H1 (cell line): ENCODE results near the gene MCF2L.

Experiments
- CEBPB ChIP-seq: IDR thresholded peaks from 2 replicates; pipeline ENCODE4 v1.6.1; 2012; ENCODE audit warnings: low read depth, low read length
- EGR1 ChIP-seq: IDR thresholded peaks from 2 replicates; pipeline ENCODE4 v1.6.1; 2011; ENCODE audit warnings: low read depth, low read length, borderline replicate concordance
- EZH2 ChIP-seq: fragments of 200-600 bp; sonication (generic); IDR thresholded peaks from 2 replicates; pipeline ENCODE4 v1.7.1; 2012; ENCODE audit warnings: low read depth, mild to moderate bottlenecking, moderate library complexity, low read length, inconsistent platforms; ENCODE audit not compliant: severe bottlenecking
- GABPA ChIP-seq: IDR thresholded peaks from 2 replicates; pipeline ENCODE4 v1.6.1; 2011; ENCODE audit warnings: mild to moderate bottlenecking, low read length, moderate library complexity, borderline replicate concordance; ENCODE audit not compliant: insufficient read depth
- GTF2F1 ChIP-seq: IDR thresholded peaks from 2 replicates; pipeline ENCODE4 v1.6.1; 2012; ENCODE audit warnings: low read depth, low read length, improper control_type of control experiment, borderline replicate concordance
- JUND ChIP-seq: IDR thresholded peaks from 2 replicates; pipeline ENCODE4 v1.6.1; 2011; ENCODE audit warnings: mild to moderate bottlenecking, improper control_type of control experiment, low read length
- RBBP5 ChIP-seq: IDR thresholded peaks from 2 replicates; pipeline ENCODE4 v1.7.1; 2012; ENCODE audit warnings: low read depth, mild to moderate bottlenecking, inconsistent platforms, low read length, moderate library complexity, borderline replicate concordance
- SIX5 ChIP-seq: IDR thresholded peaks from 2 replicates; pipeline ENCODE4 v1.6.1; 2011; ENCODE audit warnings: mild to moderate bottlenecking, low read depth, low read length
- SP1 ChIP-seq: IDR thresholded peaks from 2 replicates; pipeline ENCODE4 v1.6.1; 2011; ENCODE audit warnings: low read depth, low read length
- TAF1 ChIP-seq: IDR thresholded peaks from 2 replicates; pipeline ENCODE4 v1.6.1; 2011; ENCODE audit warnings: mild to moderate bottlenecking, low read depth, low read length
- TBP ChIP-seq: IDR thresholded peaks from 2 replicates; pipeline ENCODE4 v1.6.1; 2011; ENCODE audit warnings: low read depth, low read length, improper control_type of control experiment
- TF ChIP-seq, protein P1 (sequence below), 3 experiments: IDR thresholded peaks; 1 replicate in 2 of 3; 2 replicates in 1 of 3; pipeline versions ENCODE4 v1.5.1 to v1.6.1; 2011; ENCODE audit warnings: low read length in 3 of 3, mild to moderate bottlenecking in 3 of 3, inconsistent platforms in 2 of 3, low read depth in 1 of 3, moderate library complexity in 1 of 3; ENCODE audit not compliant: insufficient read depth in 1 of 3; ENCODE audit errors: control extremely low read depth in 1 of 3
- TF ChIP-seq, protein P2 (sequence below): IDR thresholded peaks from 2 replicates; pipeline ENCODE4 v1.6.1; 2012; ENCODE audit warnings: inconsistent platforms

DNA sequence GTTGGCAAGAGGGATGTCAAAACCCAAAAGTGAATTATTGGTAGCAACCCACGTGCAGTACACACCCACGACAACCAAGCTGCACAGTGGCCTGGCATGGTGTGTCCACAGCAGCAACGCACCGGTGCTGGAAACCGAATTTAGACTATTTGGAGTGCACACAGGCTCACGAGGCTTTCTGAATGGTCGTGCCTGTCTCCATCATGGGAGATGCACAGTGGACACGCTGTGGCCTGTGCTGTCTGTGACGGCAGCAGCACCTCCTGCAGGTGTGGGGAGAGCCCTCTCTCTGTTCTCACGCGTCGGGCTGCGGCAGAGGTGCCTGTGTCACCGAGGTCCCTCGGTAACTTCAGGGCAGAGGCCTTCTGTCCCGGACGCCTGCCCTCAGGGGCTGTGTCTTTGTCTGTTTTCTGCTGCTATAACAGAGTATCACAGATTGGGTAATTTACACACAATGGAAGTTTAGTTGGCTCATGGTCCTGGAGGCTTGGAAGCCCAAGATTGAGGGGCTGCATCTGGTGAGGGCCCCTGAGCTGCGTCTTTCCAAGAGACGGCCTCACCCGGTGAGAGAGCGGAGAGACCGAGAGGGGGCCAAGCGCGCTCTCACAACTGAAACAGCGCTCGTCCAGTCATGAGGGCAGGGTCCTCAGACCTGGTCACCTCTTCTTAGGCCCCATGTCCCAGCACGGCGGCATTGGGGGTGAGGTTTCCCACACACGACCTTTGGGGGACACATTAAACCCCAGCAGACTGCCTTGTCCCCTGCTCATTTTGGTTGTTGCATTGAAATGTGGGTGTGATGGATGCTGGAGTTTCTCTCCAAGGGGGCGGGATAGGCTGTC lies 9.1 kb upstream of the MCF2L start:
- TF ChIP-seq GABPA (no peak), JUND (no peak), CEBPB (no peak), RBBP5 (no peak), EZH2 (no peak), GTF2F1 (no peak), SIX5 (no peak), TBP (no peak), TAF1 (no peak), SP1 (no peak), EGR1 (no peak)
- TF ChIP-seq, protein P1, sequence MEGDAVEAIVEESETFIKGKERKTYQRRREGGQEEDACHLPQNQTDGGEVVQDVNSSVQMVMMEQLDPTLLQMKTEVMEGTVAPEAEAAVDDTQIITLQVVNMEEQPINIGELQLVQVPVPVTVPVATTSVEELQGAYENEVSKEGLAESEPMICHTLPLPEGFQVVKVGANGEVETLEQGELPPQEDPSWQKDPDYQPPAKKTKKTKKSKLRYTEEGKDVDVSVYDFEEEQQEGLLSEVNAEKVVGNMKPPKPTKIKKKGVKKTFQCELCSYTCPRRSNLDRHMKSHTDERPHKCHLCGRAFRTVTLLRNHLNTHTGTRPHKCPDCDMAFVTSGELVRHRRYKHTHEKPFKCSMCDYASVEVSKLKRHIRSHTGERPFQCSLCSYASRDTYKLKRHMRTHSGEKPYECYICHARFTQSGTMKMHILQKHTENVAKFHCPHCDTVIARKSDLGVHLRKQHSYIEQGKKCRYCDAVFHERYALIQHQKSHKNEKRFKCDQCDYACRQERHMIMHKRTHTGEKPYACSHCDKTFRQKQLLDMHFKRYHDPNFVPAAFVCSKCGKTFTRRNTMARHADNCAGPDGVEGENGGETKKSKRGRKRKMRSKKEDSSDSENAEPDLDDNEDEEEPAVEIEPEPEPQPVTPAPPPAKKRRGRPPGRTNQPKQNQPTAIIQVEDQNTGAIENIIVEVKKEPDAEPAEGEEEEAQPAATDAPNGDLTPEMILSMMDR (IDR thresholded peaks at IDR 0.05; ENCODE audit: control extremely low read depth in 1 of 3, insufficient read depth in 1 of 3, low read depth in 1 of 3, low read length in 3 of 3): no peak
- TF ChIP-seq, protein P2, sequence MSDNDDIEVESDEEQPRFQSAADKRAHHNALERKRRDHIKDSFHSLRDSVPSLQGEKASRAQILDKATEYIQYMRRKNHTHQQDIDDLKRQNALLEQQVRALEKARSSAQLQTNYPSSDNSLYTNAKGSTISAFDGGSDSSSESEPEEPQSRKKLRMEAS: no peak
